Stimulated activated CD4-positive, alpha-beta T cell treated with anti-CD3 and anti-CD28 coated beads, Interleukin-4, amount 100 ng/mL, for 24 hours (primary cell): ENCODE results near the gene REXO4.
"Not testable (repeated sequence)": the region's sequence is repeated elsewhere in the genome, so short reads cannot be mapped to it uniquely, and the experiment has no call there.

Experiments
- DNase-seq: peaks from one replicate; pipeline ENCODE4 v3.0.0-alpha.2; 2020

REXO4 gene, protein sequence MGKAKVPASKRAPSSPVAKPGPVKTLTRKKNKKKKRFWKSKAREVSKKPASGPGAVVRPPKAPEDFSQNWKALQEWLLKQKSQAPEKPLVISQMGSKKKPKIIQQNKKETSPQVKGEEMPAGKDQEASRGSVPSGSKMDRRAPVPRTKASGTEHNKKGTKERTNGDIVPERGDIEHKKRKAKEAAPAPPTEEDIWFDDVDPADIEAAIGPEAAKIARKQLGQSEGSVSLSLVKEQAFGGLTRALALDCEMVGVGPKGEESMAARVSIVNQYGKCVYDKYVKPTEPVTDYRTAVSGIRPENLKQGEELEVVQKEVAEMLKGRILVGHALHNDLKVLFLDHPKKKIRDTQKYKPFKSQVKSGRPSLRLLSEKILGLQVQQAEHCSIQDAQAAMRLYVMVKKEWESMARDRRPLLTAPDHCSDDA

DNA sequence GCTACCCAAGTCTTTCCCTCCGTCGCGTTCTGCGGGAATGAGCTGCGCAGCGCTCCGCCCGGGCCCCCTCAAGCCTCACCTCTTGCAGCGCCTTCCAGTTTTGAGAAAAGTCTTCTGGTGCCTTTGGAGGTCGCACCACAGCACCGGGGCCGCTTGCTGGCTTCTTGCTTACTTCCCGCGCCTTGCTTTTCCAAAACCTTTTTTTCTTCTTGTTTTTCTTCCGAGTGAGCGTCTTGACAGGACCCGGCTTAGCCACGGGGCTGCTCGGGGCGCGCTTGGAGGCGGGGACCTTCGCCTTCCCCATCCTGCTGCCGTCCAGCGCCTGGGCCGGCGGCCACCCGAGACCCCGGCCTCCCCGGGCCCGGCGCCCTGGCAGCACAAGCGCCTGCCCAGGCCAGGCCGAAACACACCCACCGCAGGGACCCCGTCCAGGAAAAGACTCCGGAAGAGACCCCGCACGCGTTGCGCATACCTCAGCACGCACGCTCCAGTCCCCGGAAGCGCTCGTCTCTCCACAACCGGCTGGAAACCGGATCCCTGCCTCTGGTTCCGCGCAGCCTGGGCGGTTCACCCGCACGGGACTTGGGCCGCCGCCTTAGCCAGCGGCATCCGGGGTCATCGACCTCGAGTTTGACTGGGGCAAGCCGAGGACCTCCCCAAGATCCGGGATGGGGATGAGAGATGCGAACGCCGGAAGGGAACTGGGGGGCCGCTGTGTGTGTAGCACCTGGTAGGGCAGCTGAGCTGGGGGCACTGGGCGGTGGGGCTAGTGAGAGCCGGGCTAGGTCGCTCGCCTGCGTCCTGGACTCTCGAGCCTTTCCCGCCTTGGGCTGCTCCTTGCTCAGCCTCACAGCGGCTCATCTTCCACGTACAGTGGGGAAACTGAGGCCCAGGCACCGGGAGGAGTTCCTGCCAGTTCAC lies at the start of gene REXO4:
Gene REXO4, minus strand, starts transcription at position 470 of the 921 bp plus-strand sequence. Its CDS starts 166 bp downstream, at position 304.
- DNase-seq = peak; percentile 87

DNA sequence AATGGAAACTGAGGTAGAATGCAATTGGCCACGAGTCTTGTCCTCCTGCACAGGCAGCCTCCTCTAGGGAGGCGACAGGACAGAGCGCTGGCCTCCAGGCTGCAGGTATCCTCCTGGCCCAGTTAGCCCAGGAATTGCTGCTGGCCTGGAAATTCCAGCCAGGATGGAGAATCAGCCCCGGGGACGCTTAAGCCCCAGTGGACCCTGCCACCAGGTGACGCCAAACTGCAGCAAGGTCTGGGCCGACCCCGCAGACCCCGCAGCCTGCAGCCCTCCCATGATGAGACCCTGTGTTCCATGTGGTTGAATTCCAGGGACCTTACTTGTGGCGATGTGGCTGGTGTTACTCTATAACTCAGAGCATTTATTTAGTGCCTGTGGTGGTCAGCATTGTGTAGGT lies 49.3 kb upstream of the REXO4 start:
- no peak for DNase-seq

DNA sequence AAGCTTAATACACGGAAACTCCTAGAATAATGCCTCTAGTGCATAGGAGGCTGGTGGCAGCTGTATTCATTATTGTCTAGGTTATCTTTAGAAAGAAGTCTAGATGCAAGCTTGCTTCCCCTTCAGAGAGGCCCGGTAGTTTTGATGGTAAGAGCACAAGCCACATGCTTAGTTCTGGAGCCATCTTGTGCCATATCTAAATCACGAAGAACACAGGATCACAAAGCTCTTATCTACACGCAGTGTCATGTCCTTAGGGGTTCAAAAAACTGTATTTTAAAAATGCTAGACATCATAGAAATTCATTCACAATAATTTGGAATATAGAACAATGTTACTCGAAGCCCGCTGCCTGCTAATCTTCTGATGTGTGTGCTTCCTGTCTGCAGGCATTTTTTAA lies 48.2 kb upstream of the REXO4 start:
- DNase-seq = no peak

DNA sequence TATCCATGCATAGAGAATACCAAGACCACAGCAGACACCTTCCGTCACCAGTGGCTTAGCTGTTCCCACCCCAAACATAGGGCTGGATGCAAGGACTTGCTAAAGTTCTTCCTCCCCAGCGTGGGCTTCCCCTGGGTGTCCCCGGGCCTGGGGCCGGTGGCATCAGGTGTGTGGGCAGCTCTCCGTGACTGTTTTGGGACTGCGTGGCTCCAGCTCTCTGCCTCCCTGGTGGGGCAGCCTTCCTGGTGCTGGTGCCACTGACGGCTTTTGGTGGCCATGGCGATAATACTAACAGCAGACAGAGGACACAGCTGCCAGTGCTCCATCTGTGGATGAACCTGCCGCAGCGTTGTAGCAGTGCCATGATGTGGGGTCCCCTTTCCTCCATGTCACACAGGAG lies 46.8 kb upstream of the REXO4 start:
- no peak for DNase-seq

DNA sequence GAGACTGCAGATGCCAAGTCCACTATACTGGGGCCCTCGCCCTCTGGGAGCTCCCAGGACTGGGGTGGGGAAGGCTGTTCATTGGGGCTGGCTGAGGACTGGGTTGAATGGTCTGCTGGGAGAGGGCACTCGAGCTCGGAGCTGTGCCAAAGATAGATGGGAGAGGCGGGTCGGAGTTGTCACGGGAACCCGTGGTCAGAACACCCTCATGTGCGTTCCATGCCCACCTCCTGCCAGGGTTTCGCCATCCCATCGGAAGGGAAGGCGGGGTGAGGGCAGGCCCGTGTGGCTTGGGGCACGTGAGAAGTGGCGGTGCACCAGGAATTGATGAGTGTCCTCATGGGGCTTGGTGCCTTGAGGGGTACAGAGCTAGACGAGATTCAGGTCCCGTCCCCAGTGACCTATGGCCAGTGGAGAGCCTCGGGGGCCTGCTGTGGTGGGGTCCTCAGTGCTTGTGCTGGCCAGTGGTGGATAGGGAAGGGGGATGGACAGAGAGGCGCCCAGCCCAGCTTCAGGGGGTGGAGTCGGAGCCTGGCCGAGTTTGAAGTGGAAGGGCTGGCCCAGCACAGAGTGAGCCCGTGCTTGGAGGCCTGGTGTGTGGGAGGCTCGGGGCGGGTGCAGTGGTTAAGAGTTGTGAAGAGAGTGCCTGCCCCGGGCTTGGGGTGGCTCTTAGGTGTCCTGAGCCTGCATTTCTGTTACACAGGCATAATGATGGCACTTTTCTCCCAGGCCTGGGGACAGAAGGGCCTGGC lies 46.2 kb upstream of the REXO4 start:
- no peak for DNase-seq

DNA sequence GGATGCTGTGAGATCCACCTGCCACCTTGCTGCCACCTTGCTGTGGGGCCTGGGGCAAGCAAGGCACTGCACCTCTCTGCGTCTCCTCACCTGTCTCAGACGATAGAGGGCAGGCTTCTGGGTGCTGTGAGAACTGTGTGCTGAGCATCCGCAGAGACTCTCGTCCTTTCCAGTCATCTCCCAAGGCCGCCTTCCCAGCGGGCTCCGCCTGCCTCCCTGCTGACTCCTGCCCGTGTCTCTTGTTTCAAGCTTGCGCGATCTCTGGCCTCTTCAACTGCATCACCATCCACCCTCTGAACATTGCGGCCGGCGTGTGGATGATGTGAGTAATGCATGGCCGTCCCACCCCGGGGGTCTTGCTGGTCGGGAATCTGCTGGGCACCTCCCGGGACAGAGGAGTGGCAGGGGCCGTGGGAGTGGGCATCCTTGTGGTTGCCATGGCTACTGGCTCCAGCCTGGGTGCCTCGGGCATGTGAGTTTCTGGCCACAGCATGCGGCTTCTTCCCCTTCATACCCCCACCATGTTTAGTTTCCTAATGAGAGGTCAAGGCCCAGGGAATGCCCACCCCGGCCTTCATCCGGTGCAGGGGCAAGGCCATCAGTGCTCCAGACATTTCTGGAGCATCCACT lies 45.5 kb upstream of the REXO4 start:
- DNase-seq = no peak

DNA sequence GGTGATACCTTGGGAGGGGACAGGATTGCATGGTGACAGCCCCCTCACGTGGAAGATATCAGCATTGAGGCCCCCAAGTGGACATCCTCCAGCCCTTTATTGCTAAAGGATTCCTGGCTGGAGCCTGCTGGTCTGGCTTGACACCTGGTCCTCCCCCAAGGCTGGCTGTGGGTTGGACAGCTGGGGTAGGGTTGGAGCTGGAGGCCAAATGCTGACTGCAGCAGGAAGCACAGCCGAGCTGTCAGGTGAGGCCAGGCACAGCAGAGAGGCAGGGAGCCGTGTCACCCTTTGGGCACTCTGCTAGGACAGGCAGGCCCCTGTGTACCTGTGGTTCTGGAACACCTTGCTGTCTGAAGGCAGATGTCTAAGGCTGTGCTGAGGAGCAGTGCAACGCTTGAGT lies 44.2 kb upstream of the REXO4 start:
- DNase-seq = no peak

DNA sequence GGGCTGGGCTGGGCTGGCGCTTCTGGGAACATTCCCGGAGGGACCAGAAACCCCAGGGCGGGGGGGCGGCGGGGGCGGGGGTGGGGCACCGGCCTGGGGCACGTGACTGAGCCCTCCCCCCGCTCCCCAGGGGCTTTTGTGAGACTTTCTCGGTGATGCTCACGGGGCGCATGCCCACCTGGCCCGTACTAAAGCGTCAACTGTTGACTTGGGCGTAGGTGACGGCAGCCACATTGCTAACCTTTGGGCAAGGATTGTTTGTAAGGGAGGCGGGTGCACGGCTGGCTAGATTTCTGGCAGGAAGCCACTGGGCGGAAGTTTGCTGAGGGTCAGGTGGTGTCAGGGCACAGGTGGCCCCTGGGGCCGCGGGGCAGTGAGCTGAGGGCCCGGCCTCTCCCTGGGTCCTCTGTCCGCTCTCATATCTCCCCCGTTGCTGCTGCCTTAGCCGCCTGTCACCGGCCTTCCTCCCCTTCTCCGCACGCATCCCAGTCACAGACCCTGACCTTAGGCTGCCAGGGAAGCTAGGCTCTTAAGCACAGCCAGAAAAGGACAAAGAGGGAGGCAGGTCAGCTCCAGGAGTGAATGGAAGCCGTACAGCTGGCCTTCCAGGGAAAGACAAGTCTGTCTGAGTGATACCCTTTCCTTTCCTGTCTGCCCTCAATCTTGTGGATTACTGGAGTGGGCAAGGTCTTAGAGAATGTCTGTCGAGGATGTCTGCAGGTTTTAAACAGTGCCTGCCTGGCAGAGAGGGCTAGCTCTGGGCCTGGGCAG lies 42.8 kb upstream of the REXO4 start:
- DNase-seq = no peak

DNA sequence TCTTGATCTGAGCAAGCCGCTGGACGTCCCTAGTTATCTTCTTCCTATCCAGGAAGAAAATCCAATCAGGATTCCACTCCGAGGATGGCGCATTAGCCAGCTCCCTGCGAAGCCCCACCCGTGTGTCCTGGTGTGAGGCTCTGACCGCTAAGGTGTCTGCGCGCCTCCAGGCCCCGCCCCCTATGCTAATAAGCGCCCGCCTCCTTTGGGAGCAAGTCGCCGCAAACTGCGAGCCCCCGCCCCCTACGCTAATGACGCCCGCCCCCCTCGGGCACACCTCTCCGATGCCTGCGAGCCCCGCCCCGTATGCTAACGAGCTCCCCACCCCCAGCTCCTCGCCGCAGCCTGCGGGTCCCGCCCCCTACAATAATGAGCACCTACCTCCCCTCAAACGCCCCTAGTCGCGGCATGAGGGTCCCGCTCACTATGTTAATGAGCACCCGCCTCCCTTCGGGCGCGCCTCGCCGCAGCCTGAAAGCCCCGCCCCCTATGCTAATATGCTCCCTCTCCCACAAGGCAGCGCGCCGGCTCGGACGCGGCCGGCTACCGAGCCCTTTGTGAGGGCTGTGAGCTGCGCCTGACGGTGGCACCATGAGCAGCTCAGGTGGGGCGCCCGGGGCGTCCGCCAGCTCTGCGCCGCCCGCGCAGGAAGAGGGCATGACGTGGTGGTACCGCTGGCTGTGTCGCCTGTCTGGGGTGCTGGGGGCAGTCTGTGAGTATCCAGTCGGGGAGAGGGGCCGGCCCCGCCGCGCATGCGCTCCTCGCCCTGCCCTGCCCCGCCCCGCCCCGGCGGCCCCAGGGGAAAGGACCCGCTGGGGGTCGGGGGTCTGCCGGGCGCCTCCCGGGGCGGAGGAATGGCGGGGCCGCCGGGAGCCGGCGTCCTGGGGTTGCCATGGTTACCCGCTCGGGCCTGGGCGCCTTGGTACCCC lies 41.9 kb upstream of the REXO4 start, which contains the start of gene CACFD1:
Gene CACFD1, plus strand, starts transcription at position 503 of the 929 bp plus-strand sequence. Its CDS starts 89 bp downstream, at position 592.
- DNase-seq = peak; percentile 93

DNA sequence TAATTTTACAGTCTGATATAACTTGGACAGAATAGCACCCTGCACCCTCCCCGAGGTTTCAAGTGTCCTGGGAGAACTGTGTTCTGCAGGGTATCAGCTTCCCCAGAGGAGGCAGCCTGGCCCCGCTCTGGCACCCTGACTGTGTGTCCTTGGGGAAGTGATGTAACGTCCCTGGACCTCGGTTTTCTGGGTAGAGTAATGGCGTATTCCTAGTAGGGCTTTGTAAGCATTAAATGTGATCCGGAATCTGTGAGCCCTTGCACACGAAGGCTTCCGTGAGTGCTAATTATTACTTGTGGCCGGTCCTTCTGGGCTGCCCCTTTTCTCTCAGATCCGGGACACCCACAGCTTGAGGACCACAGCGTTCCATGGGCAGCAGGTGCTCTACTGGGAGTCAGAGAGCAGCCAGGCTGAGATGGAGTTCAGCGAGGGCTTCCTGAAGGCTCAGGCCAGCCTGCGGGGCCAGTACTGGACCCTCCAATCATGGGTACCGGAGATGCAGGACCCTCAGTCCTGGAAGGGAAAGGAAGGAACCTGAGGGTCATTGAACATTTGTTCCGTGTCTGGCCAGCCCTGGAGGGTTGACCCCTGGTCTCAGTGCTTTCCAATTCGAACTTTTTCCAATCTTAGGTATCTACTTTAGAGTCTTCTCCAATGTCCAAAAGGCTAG lies 41.0 kb upstream of the REXO4 start:
- no peak for DNase-seq

DNA sequence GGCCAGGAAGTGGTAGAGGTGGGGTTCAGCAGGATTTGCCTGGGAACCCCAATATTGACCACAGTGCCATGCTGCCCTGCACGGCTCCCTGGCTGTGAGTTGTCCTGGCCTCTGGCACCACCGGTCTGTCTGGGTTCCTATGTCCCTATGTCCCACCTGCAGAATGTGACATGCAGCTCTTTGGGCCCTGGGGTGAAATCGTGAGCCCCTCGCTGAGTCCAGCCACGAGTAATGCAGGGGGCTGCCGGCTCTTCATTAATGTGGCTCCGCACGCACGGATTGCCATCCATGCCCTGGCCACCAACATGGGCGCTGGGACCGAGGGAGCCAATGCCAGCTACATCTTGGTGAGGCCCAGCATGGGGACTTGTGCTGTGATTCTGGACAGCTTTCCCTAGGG lies 39.9 kb upstream of the REXO4 start:
- DNase-seq = no peak

DNA sequence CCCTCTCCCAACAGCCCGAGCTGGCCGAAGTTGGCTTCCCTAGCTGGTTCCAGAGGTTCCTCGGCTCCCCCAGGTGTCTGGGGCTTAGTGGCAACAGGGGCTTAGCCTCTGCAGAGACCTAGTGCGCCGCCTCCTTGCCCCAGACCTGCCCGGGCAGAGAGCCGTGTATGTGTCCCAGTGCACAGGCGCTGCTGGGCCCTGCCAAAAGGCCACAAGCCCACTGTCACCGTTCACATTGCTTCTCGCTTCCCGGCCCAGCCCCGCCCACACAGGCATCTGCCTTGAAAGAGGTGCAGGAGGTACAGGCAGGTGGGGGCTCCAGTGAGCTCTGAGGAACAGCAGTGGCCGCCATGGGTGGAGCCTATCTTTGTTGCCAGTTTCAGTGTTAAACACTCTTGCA lies 39.4 kb upstream of the REXO4 start:
- DNase-seq = no peak

DNA sequence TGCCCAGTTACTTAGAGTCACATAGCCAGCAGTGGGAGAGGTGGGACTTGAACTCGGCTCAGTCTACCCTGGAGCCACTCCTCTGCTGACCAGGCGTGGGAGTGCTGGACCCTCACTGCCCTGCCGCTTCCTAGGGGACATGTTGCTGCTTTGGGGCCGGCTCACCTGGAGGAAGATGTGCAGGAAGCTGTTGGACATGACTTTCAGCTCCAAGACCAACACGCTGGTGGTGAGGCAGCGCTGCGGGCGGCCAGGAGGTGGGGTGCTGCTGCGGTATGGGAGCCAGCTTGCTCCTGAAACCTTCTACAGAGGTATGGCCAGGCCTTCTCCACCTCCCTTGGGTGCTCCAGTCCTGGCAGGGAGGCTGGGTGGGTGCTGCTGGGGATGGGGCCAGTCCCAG lies 38.6 kb upstream of the REXO4 start:
- no peak for DNase-seq

DNA sequence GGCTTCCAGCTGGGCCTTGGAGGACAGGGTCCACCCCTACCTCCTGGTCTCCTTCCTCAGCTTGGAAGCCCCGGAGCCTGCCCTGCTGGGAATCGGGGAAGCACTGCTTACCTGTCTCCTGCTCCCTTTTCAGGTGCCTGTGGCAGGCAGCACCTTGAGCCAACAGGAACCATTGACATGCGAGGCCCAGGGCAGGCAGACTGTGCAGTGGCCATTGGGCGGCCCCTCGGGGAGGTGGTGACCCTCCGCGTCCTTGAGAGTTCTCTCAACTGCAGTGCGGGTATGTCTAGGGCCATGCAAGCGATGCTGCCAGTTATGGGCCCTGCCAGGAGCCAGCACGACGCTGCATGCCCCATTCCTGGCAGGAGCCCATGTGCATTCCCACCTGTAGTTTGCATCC lies 38.1 kb upstream of the REXO4 start:
- DNase-seq = no peak

DNA sequence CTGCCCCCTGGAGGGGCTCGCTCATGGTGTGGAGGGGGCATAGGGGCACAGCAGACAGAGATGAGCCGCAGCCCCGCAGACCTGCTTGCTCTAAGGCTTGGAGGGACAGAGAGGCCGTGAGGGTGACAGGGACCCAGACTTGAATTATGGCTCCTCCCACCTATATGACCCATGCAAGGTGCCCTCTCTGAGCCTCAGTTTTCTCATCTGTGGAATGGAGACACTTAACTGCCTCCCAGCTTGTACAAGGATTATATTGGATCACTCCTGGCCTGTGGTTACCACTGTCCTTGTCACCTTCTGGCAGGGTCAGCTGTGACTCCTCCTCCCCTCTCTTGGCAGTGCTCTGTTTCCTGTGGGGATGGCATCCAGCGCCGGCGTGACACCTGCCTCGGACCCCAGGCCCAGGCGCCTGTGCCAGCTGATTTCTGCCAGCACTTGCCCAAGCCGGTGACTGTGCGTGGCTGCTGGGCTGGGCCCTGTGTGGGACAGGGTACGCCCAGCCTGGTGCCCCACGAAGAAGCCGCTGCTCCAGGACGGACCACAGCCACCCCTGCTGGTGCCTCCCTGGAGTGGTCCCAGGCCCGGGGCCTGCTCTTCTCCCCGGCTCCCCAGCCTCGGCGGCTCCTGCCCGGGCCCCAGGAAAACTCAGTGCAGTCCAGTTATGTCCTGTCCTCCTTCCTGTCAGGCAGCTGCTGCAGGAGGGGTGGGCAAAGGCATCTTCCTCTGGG lies 37.3 kb upstream of the REXO4 start:
- no peak for DNase-seq

DNA sequence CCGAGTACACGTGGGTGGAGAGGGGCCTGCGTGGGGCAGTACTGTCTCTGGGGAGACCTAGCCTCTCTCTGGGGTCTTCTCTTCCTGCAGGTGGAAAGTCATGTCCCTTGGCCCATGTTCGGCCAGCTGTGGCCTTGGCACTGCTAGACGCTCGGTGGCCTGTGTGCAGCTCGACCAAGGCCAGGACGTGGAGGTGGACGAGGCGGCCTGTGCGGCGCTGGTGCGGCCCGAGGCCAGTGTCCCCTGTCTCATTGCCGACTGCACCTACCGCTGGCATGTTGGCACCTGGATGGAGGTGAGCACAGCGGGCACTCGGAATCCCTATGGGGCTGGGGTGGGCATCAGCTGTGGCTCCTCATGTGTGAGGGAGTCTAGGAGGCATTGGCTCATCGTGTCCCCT lies 36.5 kb upstream of the REXO4 start:
- DNase-seq = no peak

DNA sequence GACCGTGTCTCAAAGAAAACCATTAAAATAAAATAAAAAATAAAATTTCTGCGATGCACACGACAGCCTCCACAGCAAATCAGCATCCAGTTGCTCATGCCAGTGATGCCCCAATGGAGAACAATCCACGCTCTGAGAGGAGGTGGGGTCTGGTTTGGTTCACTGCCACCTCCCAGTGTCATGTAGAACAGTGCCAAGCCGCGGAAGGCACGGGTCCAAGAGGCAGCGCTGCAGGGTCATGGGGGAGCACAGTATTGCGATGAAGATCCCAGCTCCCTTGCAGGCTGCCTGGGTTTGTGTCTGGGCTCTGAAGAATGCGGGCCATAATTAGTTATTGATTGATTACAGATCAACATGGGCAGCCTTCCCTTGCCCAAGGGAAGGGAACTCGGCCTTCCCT lies 35.8 kb upstream of the REXO4 start:
- DNase-seq = no peak

DNA sequence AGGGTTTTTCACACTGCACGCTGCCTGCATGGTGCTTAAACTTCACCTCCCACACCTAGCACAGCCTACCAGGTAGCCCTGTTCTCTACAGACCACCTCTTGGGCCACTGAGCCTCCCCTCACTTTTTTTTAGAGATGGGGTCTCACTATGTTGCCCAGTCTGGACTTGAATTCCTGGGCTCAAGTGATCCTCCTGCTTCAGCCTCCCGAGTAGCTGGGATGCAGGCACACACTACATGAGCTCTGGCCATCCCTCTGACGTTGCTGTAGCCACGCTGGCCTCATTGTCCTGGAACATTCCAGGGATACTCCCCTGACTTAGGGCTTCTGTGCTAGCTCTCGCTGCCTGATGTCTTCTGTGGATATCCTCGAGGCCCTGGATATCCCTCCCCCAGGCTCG lies 34.8 kb upstream of the REXO4 start:
- no peak for DNase-seq

DNA sequence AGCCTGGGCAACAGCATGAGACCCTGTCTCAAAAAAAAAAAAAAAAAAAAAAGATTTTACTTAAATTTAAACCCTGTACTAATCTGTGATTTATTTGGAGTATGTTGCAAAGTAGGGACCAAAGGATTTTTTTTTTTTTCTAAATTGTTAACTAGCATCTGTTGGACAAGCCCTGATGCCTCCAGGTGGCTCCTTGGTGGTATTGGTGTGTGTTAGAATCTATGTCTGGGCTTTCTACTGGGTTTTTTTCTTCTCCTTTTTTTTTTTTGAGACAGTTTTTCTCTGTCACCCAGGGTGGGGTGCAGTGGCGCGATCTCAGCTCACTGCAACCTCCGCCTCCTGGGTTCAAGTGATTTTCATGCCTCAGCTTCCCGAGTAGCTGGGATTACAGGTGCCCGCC lies 34.1 kb upstream of the REXO4 start:
- DNase-seq = not testable (repeated sequence)
